GM12873 (cell line): ENCODE results near the gene CLEC16A.

Experiments
- TF ChIP-seq, protein P1 (sequence below): IDR thresholded peaks from 2 replicates; pipeline ENCODE4 v1.5.1; 2012; ENCODE audit warnings: low read depth, mild to moderate bottlenecking, moderate library complexity, low read length, control low read depth; ENCODE audit not compliant: insufficient read depth; ENCODE audit errors: missing control alignments

CLEC16A gene

DNA sequence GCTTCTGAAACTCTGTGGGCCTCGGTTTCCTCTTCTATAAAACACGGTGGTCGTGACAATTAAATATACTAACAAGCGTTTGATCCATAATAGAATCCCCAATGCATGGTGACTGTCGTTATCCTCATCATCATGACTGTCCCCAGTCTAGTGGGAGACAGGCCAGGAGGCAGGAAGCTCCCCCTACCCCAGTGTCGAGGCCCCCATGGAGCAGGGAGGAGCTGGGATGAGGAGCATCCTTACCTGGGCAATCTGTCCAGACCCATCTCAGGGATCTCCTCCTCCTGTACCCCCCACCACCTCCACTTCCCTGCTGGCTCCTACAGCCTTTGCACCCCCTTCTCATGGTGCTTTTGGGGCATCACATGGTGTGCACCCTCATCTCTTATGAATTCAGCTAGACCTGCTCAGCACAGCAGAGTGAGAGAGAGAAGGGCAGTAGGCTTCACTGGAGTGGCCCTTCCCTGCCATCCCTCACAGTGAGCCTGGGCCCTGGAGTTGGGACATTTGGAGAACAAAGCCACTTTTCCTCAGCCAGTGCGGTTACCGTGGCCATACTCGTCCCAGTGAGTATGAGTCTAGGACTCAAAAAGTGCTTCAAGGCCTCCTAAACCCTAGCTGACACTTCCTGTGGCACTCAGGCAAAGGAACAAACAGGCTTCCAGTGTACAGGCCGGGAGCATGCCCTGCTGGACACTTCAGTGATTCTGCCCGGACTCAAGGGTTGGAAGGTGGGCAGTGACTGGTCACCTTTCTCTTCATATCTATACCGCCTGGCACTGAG lies 148.6 kb downstream of the CLEC16A start:
- TF ChIP-seq, protein P1, sequence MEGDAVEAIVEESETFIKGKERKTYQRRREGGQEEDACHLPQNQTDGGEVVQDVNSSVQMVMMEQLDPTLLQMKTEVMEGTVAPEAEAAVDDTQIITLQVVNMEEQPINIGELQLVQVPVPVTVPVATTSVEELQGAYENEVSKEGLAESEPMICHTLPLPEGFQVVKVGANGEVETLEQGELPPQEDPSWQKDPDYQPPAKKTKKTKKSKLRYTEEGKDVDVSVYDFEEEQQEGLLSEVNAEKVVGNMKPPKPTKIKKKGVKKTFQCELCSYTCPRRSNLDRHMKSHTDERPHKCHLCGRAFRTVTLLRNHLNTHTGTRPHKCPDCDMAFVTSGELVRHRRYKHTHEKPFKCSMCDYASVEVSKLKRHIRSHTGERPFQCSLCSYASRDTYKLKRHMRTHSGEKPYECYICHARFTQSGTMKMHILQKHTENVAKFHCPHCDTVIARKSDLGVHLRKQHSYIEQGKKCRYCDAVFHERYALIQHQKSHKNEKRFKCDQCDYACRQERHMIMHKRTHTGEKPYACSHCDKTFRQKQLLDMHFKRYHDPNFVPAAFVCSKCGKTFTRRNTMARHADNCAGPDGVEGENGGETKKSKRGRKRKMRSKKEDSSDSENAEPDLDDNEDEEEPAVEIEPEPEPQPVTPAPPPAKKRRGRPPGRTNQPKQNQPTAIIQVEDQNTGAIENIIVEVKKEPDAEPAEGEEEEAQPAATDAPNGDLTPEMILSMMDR, result no peak

DNA sequence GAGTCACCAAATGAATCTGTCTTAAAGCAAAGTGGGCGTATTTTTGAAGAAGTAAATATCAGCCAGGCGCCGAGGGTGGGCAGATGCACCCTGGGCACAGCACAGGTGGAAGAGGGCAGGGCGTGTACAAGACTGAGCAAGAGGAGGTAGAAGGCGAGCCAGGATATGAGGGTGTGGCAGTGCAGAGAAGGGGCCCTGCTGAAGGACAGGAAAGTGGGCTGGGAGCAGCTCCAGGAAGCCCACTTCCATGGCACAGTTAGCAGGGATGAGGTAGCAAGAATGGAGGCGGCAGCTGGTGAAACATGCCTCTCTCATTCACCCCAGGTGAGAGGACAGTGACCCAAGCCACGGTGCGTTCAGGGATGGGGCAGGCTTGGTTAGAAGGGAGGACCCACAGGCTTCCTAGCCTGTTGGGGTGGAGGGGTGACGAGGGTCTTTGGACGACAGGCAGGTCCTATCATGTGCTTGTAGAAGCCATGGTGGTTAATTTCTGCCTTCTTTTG lies 149.3 kb downstream of the CLEC16A start:
- TF ChIP-seq, protein P1, result no peak

DNA sequence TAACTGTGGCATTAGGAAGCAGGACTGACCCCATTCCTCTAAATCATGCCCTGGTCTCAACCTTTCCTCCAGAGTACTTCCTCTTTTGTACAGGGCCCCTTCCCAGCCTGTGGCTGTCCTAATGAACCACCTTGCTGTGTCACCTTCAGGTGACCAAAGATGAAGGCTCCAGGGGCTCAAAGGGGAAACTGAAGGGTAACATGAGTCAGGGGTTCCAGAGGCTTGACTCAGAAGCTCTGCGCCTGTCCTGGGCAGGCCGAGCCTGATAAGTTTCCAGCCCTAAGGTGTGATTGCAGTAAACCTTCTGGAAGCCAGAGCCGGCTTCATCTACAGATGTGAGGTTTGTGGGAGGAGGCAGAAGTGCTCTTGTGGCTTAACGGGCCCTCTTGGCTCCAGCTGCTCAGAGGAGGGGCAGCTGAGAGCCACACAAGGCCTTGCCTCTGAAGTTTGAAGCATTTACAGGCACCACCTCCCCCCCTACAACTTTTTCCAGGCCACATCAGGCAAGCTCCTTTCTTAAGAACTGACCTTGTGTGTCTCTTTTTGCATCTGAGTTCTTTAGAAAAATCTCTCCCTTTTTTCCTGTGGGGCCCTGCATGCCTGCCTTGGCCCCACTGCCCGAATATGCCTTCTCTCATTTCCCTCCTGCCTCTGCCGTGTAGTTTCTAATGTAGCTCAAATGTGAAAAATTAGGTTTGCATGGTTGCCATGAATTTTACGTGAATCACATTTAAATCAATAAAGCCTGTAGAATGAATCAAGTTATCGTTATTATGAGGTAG lies 149.9 kb downstream of the CLEC16A start:
- TF ChIP-seq, protein P1, result no peak

DNA sequence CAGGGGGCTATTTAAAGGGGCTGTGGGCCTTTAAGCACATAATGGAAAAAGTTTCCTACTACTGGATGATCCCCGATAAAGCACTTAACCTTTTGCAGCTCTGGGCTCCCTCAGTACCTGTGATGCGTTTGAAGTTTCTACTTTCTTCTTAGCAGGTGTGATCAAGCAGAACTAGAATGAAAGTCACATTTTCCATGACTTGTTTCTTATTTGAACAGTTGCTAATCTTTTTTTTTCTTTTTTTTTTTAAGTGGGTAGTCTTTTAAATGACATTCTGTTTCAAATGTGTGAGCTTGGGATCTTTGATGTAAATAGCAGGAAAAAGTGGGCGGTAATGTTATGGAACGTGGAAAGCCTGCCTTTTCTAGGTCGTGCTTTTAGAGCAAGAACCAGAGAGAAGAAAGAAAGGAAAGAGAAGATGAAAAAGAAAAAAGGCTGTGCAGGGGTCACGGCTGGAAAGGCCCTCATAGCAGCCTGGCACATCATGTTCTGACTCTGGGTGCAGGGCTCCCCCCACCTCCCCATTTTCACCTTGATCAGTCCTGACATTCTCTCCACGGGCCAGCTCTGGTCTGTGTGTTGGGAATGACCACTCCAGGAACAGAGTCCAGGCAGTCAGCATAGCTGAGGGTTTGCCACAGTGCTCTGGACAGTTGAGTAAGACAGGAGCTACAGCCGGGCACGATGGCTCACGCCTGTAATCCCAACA lies 150.6 kb downstream of the CLEC16A start:
- TF ChIP-seq, protein P1, result no peak

DNA sequence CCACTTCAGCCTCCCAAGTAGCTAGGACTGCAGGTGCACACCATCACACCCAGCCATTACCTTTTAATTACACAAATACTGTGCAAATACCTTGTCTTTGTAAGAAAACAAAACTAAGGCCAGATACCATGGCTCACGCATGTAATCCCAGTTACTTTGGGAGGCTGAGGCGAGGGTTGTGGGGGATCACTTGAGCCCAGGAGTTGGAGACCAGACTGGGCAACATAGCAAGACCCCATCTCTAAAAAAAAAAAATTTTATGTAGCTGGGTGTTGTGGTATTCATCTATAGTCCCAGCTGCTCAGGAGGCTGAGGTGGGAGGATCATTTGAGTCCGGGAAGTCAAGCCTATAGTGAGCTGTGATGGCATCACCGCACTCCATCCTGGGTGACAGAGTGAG lies 151.6 kb downstream of the CLEC16A start:
- TF ChIP-seq, protein P1, result no peak

DNA sequence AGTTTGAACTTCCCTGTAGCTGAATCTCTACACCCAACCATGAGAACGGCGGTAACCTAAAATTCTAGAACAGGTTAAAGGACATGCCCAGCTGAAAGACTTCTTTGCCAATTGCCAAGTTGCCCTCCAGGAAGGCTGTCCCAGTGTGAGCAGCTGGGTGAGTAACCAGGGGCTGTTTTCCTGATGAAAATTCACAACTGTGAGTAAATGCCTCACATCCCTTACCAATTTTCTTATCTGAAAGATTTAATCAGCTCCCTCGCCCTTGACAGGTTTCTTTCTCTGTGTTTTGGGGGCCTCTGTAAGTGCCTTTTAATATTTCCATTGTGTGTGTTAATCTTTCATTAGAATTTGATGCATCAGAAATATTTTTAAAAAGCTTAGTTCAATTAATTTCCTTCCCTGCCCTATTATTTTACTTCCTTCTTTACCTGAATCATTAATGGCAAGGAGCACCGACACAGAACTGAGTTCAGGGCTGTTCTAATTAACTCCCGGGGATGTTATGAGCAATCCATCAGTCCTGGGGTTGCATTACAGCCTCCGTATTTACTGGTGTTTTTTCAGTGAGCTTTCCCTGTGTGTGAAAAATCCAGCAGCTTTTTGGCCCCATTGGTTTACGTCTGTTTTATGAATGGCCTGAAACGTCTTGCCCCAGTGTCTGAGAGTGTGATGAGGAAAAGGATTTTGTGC lies 152.9 kb downstream of the CLEC16A start:
- TF ChIP-seq, protein P1, result no peak
